Naive thymus-derived CD8-positive, alpha-beta T cell (primary cell): ENCODE results near the gene ASPM. TPM values are rescaled to one million over a fixed set of nuclear protein-coding genes. Genes with fewer than 3 reads are reported as not detected.

Source experiments
- ATAC-seq, 2 donors: fragments of 150-1000 bp; cut with Tn5 transposase in 1 of 2; sonication (Bioruptor Pico), chemical (Tn5 transposase) in 1 of 2; 1 replicate in 1 of 2; 2 replicates in 1 of 2; pipeline ENCODE4 v1.10.0; 2021; ENCODE audit warnings: mild to moderate bottlenecking in 2 of 2, moderate library complexity in 2 of 2
- POLR2A ChIA-PET: fragments of 350-600 bp; sonication (Branson Sonifier 250); formaldehyde crosslinking; loops from one replicate; lab custom pipeline; 2021; ENCODE audit warnings: antibody characterized with exemption; lab: Charles Lee
- DNase-seq, 10 donors: peaks; one replicate each; pipeline versions ENCODE4 v3.0.0 to v3.0.0-alpha.2; 2020 to 2022
- H3K27ac Mint-ChIP-seq, 10 donors: one replicate each; pipeline ENCODE4 v1.8.0; 2020 to 2022; ENCODE audit warnings: mild to moderate bottlenecking in 10 of 10, mixed read lengths in 10 of 10, moderate library complexity in 4 of 10, inconsistent platforms in 1 of 10
- H3K27me3 Mint-ChIP-seq, 5 donors: one replicate each; pipeline ENCODE4 v1.8.0; 2021 to 2022; ENCODE audit warnings: mixed read lengths in 5 of 5
- H3K36me3 Mint-ChIP-seq, 3 donors: one replicate each; pipeline ENCODE4 v1.8.0; 2020 to 2022; ENCODE audit warnings: mixed read lengths in 3 of 3, mild to moderate bottlenecking in 2 of 3, inconsistent platforms in 1 of 3
- H3K4me1 Mint-ChIP-seq, 4 donors: one replicate each; pipeline ENCODE4 v1.8.0; 2021 to 2022; ENCODE audit warnings: mixed read lengths in 4 of 4
- H3K4me3 Mint-ChIP-seq, 10 donors: one replicate each; pipeline ENCODE4 v1.8.0; 2020 to 2022; ENCODE audit warnings: mild to moderate bottlenecking in 10 of 10, mixed read lengths in 10 of 10, moderate library complexity in 6 of 10, inconsistent platforms in 1 of 10
- H3K9me3 Mint-ChIP-seq, 9 donors: one replicate each; pipeline ENCODE4 v1.8.0; 2020 to 2022; ENCODE audit warnings: mixed read lengths in 9 of 9, mild to moderate bottlenecking in 3 of 9, inconsistent platforms in 1 of 9, moderate library complexity in 1 of 9
- polyA plus RNA-seq, 3 donors: library from polyadenylated mRNA; unstranded; fragments of 300-500 nt; fragmentation: Illumina TruSeq; gene quantifications; one replicate each; pipeline ENCODE4 v1.2.3, GENCODE V29; 2021
- total RNA-seq, 8 experiments: library from RNA in 2 of 8; stranded (reverse) in 2 of 8; gene quantifications; one replicate each; pipeline ENCODE4 v1.2.3 and lab custom pipeline; 2021 to 2026

Gene ASPM, protein sequence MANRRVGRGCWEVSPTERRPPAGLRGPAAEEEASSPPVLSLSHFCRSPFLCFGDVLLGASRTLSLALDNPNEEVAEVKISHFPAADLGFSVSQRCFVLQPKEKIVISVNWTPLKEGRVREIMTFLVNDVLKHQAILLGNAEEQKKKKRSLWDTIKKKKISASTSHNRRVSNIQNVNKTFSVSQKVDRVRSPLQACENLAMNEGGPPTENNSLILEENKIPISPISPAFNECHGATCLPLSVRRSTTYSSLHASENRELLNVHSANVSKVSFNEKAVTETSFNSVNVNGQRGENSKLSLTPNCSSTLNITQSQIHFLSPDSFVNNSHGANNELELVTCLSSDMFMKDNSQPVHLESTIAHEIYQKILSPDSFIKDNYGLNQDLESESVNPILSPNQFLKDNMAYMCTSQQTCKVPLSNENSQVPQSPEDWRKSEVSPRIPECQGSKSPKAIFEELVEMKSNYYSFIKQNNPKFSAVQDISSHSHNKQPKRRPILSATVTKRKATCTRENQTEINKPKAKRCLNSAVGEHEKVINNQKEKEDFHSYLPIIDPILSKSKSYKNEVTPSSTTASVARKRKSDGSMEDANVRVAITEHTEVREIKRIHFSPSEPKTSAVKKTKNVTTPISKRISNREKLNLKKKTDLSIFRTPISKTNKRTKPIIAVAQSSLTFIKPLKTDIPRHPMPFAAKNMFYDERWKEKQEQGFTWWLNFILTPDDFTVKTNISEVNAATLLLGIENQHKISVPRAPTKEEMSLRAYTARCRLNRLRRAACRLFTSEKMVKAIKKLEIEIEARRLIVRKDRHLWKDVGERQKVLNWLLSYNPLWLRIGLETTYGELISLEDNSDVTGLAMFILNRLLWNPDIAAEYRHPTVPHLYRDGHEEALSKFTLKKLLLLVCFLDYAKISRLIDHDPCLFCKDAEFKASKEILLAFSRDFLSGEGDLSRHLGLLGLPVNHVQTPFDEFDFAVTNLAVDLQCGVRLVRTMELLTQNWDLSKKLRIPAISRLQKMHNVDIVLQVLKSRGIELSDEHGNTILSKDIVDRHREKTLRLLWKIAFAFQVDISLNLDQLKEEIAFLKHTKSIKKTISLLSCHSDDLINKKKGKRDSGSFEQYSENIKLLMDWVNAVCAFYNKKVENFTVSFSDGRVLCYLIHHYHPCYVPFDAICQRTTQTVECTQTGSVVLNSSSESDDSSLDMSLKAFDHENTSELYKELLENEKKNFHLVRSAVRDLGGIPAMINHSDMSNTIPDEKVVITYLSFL (N-terminal part only)
- total RNA-seq: under 1 TPM; 0.16 to 0.21 TPM
- not detected for polyA plus RNA-seq
- total RNA-seq (lab: John Stamatoyannopoulos, UW): 0 to 5.9 (median 1.9) reads per million in 6 experiments

DNA sequence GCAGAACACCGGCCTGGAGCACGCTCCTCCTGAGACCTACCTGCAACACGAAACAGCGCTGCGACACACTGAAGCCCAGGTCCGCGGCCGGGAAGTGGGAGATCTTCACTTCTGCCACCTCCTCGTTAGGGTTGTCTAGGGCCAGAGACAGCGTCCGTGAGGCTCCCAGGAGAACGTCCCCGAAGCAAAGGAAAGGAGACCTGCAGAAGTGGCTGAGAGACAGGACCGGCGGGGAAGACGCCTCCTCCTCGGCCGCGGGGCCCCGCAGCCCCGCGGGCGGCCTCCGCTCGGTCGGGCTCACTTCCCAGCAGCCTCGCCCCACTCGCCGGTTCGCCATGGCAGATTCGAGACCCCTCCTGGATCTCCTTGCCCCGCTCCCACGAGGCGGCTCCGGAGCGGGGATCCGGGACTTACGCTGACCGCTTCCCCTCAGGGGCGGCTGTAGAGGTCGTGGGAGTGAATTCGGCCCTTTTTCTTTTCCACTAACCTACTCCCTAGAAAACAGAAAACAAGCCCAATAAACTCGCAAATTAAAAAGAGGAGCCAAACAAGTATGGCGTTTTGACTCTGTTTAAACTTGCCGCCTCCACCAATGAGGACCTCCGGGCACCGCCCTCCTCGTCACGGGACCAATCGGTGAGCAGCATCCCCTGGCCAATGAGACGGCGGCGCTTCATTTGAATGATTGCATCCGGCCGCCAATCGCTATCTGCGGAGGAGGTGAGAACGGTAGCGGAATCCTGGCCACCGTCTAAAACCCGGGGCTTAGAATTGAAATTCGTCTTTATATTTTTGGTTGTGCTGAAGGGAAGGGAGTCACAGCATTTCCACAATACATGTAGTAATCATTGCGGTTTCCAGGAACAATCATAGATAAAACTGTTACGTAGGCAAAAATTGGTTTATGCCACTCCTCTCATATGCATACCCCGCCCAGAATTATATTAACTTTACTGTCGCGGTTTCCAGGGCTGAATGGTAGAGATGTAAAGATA, at the start of gene ASPM:
Gene ASPM (minus strand): TSS at position 569 of the 995 bp plus-strand sequence. CDS start 232 bp downstream, at position 337.
- peaks cover 3 to 22% (median 8%) of the 10 kb centered on the region in 5 donors for H3K27me3 Mint-ChIP-seq
- DNase-seq (peak; percentile 84 to 98 (median 92)), ATAC-seq (peak; percentile 99)
- peaks cover 7 to 20% (median 11%) of the 10 kb centered on the region in 4 donors for H3K4me1 Mint-ChIP-seq
- H3K36me3 Mint-ChIP-seq: no peaks in the 10 kb centered on the region
- H3K9me3 Mint-ChIP-seq: no peaks in the 10 kb centered on the region
- peak within 1 kb of the TSS; percentile 88 to 99 (median 91) for H3K4me3 Mint-ChIP-seq
- H3K27ac Mint-ChIP-seq: peak within 1 kb of the TSS; percentile 71 to 95 (median 93)
- POLR2A ChIA-PET: no interaction called here

DNA sequence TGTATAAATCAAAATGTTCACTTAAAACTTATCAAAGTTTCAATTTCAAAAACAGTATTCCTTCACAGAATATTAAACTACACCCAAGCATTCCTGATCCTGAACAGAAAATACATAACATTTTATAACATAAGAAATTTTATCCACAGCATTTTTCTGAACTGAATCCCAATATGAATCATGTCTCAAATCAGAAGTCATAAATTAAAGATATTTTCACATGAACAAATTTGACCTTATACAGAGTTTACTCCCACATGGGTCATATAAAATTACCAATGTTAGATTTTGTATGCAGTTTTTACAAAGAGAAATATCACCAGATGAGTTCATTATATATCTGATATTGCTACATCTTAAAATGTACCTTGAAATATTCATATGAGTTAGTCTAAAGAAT, 48.6 kb upstream of the ASPM start:
- Mint-ChIP-seq H3K4me1 (peaks cover 21 to 67% (median 58%) of the 10 kb centered on the region in 4 donors), H3K4me3 (peak overlapping the region in 1 of 10 donors; percentile 10), H3K36me3 (peaks cover 0 to 15% (median 8%) of the 10 kb centered on the region in 3 donors), H3K27ac (peak overlapping the region in 1 of 10 donors; percentile 39), H3K9me3 (no peaks in the 10 kb centered on the region), H3K27me3 (no peaks in the 10 kb centered on the region)
- DNase-seq (no peak), ATAC-seq (no peak)
- POLR2A ChIA-PET: no interaction called here

GRCh38 chr1:197184190-197184589, 37.7 kb upstream of the ASPM start:
- DNase-seq (no peak), ATAC-seq (no peak)
- Mint-ChIP-seq H3K27ac (peak overlapping the region in 2 of 10 donors; percentile 10 to 30), H3K4me3 (no peak overlapping the region), H3K27me3 (no peaks in the 10 kb centered on the region), H3K9me3 (no peaks in the 10 kb centered on the region), H3K36me3 (peaks cover 15 to 82% (median 44%) of the 10 kb centered on the region in 3 donors), H3K4me1 (peaks cover 0 to 21% (median 9%) of the 10 kb centered on the region in 4 donors)
- POLR2A ChIA-PET: interaction anchor here (0.6 kb wide), 1 partner anchor 181 kb away, joined by 3 read pairs; no protein-coding TSS in a partner anchor

DNA sequence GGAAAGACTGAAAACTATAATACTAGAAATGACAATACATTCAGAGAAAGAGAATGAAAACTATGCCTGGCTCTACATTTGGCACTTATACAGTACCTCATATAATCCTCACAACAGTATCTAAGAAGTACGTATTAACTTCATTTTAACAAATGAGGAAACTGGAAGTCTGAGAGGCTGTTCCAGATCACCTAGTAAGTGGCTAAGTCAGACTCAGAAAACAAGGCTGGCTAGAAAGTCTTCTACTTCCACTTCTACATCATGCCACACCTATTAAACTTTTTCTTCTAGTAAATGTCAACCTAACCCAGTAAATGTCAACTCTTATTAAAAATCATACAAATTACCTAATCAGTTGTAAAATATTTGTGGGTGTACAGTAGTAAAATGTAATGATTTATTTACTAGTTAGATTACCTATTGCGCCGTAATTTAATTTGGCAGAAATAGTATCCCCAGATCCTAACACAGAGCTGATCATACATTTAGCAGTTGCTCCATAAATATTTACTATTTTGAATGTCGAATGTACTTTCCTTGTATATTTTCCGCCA, 36.8 kb upstream of the ASPM start:
- H3K9me3 Mint-ChIP-seq: no peaks in the 10 kb centered on the region
- H3K36me3 Mint-ChIP-seq: peaks cover 15 to 81% (median 45%) of the 10 kb centered on the region in 3 donors
- H3K27me3 Mint-ChIP-seq: no peaks in the 10 kb centered on the region
- ATAC-seq (no peak), DNase-seq (no peak)
- peaks cover 0 to 21% (median 9%) of the 10 kb centered on the region in 4 donors for H3K4me1 Mint-ChIP-seq
- peak overlapping the region in 2 of 10 donors; percentile 30 to 60 for H3K27ac Mint-ChIP-seq
- POLR2A ChIA-PET: no interaction called here
- H3K4me3 Mint-ChIP-seq: no peak overlapping the region

DNA sequence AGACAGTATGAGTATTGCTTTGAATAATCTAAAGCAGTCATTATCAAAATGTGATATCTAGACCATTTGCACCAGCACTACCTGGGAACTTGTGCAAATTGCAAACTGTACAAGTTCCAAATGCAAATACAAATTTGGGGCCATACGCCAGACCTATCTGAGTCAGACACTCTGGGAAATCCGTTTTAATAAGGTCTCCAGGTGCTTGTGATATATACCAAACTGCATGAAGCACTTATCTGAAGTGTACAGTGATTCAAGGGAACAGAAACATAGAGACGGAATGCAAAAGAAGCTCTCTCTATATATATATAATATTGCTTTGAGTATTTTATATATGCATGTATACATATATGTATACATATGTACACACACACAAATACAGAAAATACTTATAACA, 36.2 kb upstream of the ASPM start:
- ATAC-seq (no peak), DNase-seq (no peak)
- H3K27ac Mint-ChIP-seq: no peak overlapping the region
- H3K36me3 Mint-ChIP-seq: peaks cover 13 to 75% (median 39%) of the 10 kb centered on the region in 3 donors
- H3K4me3 Mint-ChIP-seq: no peak overlapping the region
- H3K27me3 Mint-ChIP-seq: no peaks in the 10 kb centered on the region
- no peaks in the 10 kb centered on the region for H3K9me3 Mint-ChIP-seq
- H3K4me1 Mint-ChIP-seq: peaks cover 0 to 21% (median 9%) of the 10 kb centered on the region in 4 donors
- POLR2A ChIA-PET: no interaction called here

DNA sequence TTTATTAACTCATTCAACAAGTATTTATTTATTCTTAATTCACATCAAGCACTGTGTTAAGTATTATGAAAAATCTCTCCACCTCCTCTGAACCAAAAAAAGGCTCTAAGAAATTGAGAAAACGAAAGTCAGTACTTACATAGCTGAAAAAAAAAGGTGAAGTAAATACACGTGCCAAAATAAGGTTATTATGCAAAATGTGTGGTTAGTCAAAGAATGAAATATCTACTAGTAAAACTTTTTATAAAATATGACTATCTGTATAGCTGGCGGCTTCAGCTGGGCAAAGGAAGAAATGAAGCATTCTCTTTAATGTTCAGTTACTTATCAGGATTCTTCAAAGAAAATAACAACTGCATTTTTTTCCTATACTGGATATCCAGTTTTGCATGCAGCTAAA, 35.5 kb upstream of the ASPM start:
- Mint-ChIP-seq H3K27me3 (no peaks in the 10 kb centered on the region), H3K36me3 (peaks cover 7 to 73% (median 34%) of the 10 kb centered on the region in 3 donors), H3K4me3 (no peak overlapping the region), H3K27ac (no peak overlapping the region), H3K4me1 (peaks cover 0 to 19% (median 9%) of the 10 kb centered on the region in 4 donors), H3K9me3 (no peaks in the 10 kb centered on the region)
- ATAC-seq (no peak), DNase-seq (no peak)
- POLR2A ChIA-PET: no interaction called here

- H3K4me3 Mint-ChIP-seq: no peak overlapping the region
- ATAC-seq (peak; percentile 45 to 50), DNase-seq (peak in 3 of 10 donors; percentile 36 to 39 (median 37))
- no peak overlapping the region for H3K27ac Mint-ChIP-seq
- H3K27me3 Mint-ChIP-seq: no peaks in the 10 kb centered on the region
- peaks cover 0 to 70% (median 24%) of the 10 kb centered on the region in 3 donors for H3K36me3 Mint-ChIP-seq
- H3K4me1 Mint-ChIP-seq: peaks cover 0 to 9% (median 4%) of the 10 kb centered on the region in 4 donors
- POLR2A ChIA-PET: interaction anchor here (0.6 kb wide), 1 partner anchor 146 kb away, joined by 5 read pairs; no protein-coding TSS in a partner anchor
- no peaks in the 10 kb centered on the region for H3K9me3 Mint-ChIP-seq
Observed at GRCh38 chr1:197180252-197180878, 33.9 kb upstream of the ASPM start.

DNA sequence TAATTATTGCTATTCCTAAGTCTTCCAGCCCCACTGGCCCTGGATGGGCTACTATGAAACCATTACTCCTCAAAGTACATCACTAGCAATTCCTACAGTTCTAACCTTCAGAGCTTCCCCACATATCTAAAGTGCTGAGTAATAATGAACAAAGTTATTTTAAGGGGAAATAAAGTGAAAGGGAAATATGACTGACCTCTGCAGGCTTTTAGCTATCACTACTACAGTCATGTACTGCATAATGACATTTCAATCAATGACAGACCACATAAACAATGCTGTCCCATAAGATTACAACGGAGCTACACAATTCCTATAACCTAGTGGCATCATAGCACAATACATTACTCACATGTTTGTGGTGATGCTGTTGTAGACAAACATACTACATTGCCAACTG, 32.5 kb upstream of the ASPM start:
- H3K36me3 Mint-ChIP-seq: peaks cover under 1 to 73% (median 29%) of the 10 kb centered on the region in 3 donors
- no peaks in the 10 kb centered on the region for H3K27me3 Mint-ChIP-seq
- no peak for ATAC-seq
- H3K27ac Mint-ChIP-seq: no peak overlapping the region
- H3K4me1 Mint-ChIP-seq: peaks cover 0 to 8% (median 3%) of the 10 kb centered on the region in 4 donors
- H3K9me3 Mint-ChIP-seq: no peaks in the 10 kb centered on the region
- POLR2A ChIA-PET: no interaction called here
- DNase-seq: no peak
- no peak overlapping the region for H3K4me3 Mint-ChIP-seq

DNA sequence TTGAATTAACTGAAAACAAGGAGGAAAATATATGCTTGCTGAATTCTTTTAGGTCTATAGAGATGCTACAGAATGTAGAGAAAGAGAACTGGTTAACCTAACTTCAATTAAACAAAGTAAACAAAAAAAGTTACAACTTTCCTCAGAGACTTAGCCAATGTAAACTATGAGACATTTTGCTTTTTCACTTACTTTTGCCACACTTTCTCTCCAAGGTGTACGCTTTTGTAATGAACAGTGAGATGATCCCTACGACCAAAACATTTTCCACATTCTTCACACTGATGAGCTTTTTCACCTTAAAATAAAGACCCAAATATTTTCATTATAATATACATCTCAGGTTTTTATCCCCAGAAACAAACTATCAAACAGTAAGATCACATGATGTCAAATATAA, 28.3 kb upstream of the ASPM start:
- Mint-ChIP-seq H3K4me3 (no peak overlapping the region), H3K27me3 (no peaks in the 10 kb centered on the region), H3K36me3 (peaks cover 6 to 73% (median 33%) of the 10 kb centered on the region in 3 donors), H3K4me1 (no peaks in the 10 kb centered on the region), H3K9me3 (no peaks in the 10 kb centered on the region), H3K27ac (no peak overlapping the region)
- POLR2A ChIA-PET: no interaction called here
- ATAC-seq (no peak), DNase-seq (no peak)

DNA sequence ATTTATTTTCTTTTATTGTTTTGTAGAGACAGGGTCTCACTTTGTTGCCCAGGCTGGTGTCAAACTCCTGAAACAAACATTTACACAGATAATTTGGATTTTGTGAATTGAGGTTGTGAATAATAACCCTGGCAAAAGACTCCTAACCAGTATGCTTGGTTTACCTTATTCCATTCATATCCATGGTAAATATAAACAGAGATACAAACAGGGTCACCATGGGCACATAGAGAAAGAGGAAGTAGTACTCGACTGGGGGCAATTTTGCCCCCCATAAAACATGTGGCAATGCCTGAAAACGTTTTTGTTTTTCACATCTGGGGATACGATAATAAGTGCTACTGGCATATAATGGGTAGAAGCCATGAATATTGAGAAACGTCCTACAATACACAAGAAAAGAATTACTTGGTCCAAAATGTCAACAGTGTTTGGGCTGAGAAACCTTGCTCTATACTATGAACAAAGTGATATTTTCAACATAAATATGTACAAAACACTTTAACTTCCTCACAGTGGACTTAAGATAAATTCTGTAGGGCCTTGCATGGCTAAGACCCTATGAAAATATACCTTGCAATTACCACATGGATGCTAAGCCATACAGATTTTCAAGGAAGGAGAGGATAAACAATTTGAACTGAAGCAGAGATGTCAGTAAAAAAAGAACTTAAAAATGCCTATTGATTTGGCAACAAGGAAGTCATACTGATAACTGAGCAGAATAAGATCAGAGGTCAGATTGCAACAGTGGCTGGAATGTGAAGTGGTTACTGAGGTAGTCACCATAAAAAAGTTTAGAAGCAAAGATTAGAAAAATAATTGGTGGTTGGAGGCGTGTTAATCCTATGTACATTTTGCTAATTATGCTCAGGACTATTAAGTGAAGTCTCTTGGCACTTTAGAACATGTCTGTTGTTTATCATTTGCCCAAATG, 27.4 kb upstream of the ASPM start:
- Mint-ChIP-seq H3K27ac (peak overlapping the region in 1 of 10 donors; percentile 34), H3K4me1 (no peaks in the 10 kb centered on the region), H3K36me3 (peaks cover 6 to 75% (median 29%) of the 10 kb centered on the region in 3 donors), H3K27me3 (no peaks in the 10 kb centered on the region), H3K9me3 (no peaks in the 10 kb centered on the region), H3K4me3 (no peak overlapping the region)
- ATAC-seq: no peak
- POLR2A ChIA-PET: no interaction called here
- DNase-seq: no peak
